Ovary (tissue), 3 donors: ENCODE measurements around the gene IGFBP4.

Experiments used
- CTCF ChIP-seq, 3 donors: fragments of 450-650 bp in 2 of 3; fragments of 200-600 bp in 1 of 3; IDR thresholded peaks; one replicate each; pipeline versions ENCODE4 v1.5.1 to v1.8.0; 2016 to 2022; ENCODE audit warnings: antibody characterized with exemption in 3 of 3, mild to moderate bottlenecking in 1 of 3
- POLR2A ChIP-seq: fragments of 450-650 bp; IDR thresholded peaks from one replicate; pipeline ENCODE4 v1.6.1; 2017; ENCODE audit warnings: antibody characterized with exemption, mild to moderate bottlenecking, moderate library complexity
- donor health status: DM: no; HTN: no; CAD: no.

- TF ChIP-seq CTCF (IDR thresholded peaks at IDR 0.05): no peak
- no peak for TF ChIP-seq POLR2A
Observed at GRCh38 chr17:40447806-40448205, 4.6 kb downstream of the IGFBP4 start.
